Liver (tissue), 3 donors: ENCODE results near the gene BLID.

Experiments
- ATF3 ChIP-seq: IDR thresholded peaks from 2 replicates; pipeline ENCODE4 v1.6.1; 2016; ENCODE audit warnings: antibody characterized with exemption
- CTCF ChIP-seq: fragments of 150-350 bp; IDR thresholded peaks from 2 replicates; pipeline ENCODE4 v1.5.1; 2017; ENCODE audit warnings: improper control_type of control experiment, low read depth, low read length; ENCODE audit not compliant: missing input control
- EGR1 ChIP-seq, 2 donors: IDR thresholded peaks; 2 replicates each; pipeline ENCODE4 v1.6.1; 2016 to 2018; ENCODE audit warnings: antibody characterized with exemption in 2 of 2, low read depth in 2 of 2
- FOXA2 ChIP-seq: IDR thresholded peaks from 2 replicates; pipeline ENCODE4 v1.6.1; 2016; ENCODE audit warnings: antibody characterized with exemption
- HNF4G ChIP-seq: IDR thresholded peaks from 2 replicates; pipeline ENCODE4 v1.6.1; 2016; ENCODE audit warnings: antibody characterized with exemption
- JUND ChIP-seq, 2 donors: IDR thresholded peaks; 2 replicates each; pipeline ENCODE4 v1.6.1; 2016; ENCODE audit warnings: antibody characterized with exemption in 2 of 2
- NR2F2 ChIP-seq: IDR thresholded peaks from 2 replicates; pipeline ENCODE4 v1.6.1; 2016; ENCODE audit warnings: antibody characterized with exemption
- RAD21 ChIP-seq, 2 donors: IDR thresholded peaks; 2 replicates each; pipeline ENCODE4 v1.6.1; 2016; ENCODE audit warnings: antibody characterized with exemption in 2 of 2, mild to moderate bottlenecking in 2 of 2
- REST ChIP-seq: IDR thresholded peaks from 2 replicates; pipeline ENCODE4 v1.6.1; 2016; ENCODE audit warnings: antibody characterized with exemption, mild to moderate bottlenecking
- TAF1 ChIP-seq: conservative IDR thresholded peaks from 2 replicates; pipeline ENCODE4 v1.6.1; 2016; ENCODE audit warnings: antibody characterized with exemption, mild to moderate bottlenecking
- YY1 ChIP-seq: IDR thresholded peaks from 2 replicates; pipeline ENCODE4 v1.6.1; 2016; ENCODE audit warnings: antibody characterized with exemption, mild to moderate bottlenecking
- TF ChIP-seq, protein P1 (sequence below): IDR thresholded peaks from 2 replicates; pipeline ENCODE4 v1.6.1; 2016; ENCODE audit warnings: antibody characterized with exemption
- TF ChIP-seq, protein P2 (sequence below): IDR thresholded peaks from 2 replicates; pipeline ENCODE4 v1.6.1; 2016; ENCODE audit warnings: antibody characterized with exemption
- donor health status: healthy.
- donor health status: healthy.

- no peak for TF ChIP-seq CTCF
- TF ChIP-seq RAD21 (IDR thresholded peaks at IDR 0.05), result no peak
- TF ChIP-seq ATF3, result no peak
- no peak for TF ChIP-seq REST
- TF ChIP-seq, protein P1, sequence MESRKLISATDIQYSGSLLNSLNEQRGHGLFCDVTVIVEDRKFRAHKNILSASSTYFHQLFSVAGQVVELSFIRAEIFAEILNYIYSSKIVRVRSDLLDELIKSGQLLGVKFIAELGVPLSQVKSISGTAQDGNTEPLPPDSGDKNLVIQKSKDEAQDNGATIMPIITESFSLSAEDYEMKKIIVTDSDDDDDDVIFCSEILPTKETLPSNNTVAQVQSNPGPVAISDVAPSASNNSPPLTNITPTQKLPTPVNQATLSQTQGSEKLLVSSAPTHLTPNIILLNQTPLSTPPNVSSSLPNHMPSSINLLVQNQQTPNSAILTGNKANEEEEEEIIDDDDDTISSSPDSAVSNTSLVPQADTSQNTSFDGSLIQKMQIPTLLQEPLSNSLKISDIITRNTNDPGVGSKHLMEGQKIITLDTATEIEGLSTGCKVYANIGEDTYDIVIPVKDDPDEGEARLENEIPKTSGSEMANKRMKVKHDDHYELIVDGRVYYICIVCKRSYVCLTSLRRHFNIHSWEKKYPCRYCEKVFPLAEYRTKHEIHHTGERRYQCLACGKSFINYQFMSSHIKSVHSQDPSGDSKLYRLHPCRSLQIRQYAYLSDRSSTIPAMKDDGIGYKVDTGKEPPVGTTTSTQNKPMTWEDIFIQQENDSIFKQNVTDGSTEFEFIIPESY, result no peak
- TF ChIP-seq TAF1, result no peak
- no peak for TF ChIP-seq EGR1 (IDR thresholded peaks at IDR 0.05; ENCODE audit: low read depth in 2 of 2)
- TF ChIP-seq YY1, result no peak
- TF ChIP-seq, protein P2, sequence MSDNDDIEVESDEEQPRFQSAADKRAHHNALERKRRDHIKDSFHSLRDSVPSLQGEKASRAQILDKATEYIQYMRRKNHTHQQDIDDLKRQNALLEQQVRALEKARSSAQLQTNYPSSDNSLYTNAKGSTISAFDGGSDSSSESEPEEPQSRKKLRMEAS, result no peak
- TF ChIP-seq HNF4G, result no peak
- no peak for TF ChIP-seq FOXA2
- no peak for TF ChIP-seq NR2F2
- TF ChIP-seq JUND (IDR thresholded peaks at IDR 0.05), result no peak
Observed at GRCh38 chr11:122085264-122085663, 30.8 kb downstream of the BLID start.
